ENCODE results near the gene CNTNAP5.

CNTNAP5 gene

DNA sequence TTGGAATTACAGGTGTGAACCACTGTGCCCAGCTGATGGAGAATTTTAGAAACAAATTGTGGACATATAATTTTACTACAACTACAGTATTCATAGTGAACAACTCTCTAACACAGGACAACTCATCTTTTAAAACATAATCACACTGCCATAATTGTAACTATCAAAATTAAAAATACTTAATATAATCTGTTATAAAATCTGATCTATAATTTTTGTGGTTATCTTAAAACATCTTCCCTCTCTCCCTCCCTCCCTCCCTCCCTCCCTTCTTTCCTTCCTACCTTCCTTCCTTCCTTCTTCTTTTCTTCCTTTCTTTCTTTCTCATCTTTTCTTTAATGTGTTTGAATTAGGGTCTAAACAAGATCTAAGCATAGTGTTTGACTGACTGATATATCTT, 577.7 kb downstream of the CNTNAP5 start:
- H3K4me3 ChIP-seq (ENCODE audit: low read depth, low read length): no peak overlapping the region
- POLR2A ChIA-PET: no interaction called here
- CTCF ChIA-PET: no interaction called here
- DNase-seq (ENCODE audit: low read depth, low spot score): no peak
- TF ChIP-seq, protein P1, sequence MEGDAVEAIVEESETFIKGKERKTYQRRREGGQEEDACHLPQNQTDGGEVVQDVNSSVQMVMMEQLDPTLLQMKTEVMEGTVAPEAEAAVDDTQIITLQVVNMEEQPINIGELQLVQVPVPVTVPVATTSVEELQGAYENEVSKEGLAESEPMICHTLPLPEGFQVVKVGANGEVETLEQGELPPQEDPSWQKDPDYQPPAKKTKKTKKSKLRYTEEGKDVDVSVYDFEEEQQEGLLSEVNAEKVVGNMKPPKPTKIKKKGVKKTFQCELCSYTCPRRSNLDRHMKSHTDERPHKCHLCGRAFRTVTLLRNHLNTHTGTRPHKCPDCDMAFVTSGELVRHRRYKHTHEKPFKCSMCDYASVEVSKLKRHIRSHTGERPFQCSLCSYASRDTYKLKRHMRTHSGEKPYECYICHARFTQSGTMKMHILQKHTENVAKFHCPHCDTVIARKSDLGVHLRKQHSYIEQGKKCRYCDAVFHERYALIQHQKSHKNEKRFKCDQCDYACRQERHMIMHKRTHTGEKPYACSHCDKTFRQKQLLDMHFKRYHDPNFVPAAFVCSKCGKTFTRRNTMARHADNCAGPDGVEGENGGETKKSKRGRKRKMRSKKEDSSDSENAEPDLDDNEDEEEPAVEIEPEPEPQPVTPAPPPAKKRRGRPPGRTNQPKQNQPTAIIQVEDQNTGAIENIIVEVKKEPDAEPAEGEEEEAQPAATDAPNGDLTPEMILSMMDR (IDR thresholded peaks at IDR 0.05; ENCODE audit: insufficient read depth, low read length, missing control alignments): no peak

DNA sequence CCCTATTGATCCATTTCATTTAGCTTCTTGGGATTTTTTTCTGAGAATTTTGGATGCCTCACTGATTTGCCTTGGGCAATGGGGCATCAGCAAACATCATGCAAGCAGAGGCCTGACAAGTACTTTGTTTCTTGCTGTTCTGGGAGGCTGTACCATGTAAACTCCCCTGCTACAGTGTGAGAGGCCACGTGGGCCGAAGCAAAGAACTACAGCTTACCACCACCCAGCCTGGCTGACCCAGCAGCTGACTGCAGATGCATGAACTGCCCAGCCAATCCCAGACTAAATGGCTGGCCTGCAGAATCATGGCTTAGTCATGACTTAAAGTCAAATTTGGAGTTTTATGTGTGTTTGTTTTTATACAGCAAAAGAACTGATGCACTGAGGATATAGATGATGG, 579.9 kb downstream of the CNTNAP5 start:
- TF ChIP-seq, protein P1 (IDR thresholded peaks at IDR 0.05; ENCODE audit: insufficient read depth, low read length, missing control alignments): no peak
- ChIA-PET CTCF (no interaction called here), POLR2A (no interaction called here)
- no peak for DNase-seq (ENCODE audit: low read depth, low spot score)
- H3K4me3 ChIP-seq (ENCODE audit: low read depth, low read length): no peak overlapping the region

DNA sequence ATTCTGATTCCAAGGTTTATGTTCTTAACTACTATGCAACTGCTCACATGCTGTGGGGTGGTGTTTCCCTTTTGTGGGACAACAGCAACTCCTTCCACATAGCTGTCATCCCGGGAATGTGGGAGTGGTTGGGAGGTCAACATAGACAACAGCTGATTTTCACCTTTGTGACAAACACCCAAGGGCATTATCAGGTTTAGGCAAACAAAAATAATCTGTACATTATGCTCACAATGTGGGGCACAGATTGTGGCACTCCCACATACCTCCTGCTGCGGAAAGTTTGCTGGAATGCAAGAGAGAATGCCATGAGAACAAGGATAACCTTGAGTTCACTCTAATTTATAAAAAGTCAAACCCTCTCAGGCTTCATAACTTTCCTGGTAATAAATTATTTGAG, 582.6 kb downstream of the CNTNAP5 start:
- ChIA-PET POLR2A (no interaction called here), CTCF (no interaction called here)
- TF ChIP-seq, protein P1 (IDR thresholded peaks at IDR 0.05; ENCODE audit: insufficient read depth, low read length, missing control alignments): no peak
- H3K4me3 ChIP-seq (ENCODE audit: low read depth, low read length): no peak overlapping the region
- no peak for DNase-seq (ENCODE audit: low read depth, low spot score)

DNA sequence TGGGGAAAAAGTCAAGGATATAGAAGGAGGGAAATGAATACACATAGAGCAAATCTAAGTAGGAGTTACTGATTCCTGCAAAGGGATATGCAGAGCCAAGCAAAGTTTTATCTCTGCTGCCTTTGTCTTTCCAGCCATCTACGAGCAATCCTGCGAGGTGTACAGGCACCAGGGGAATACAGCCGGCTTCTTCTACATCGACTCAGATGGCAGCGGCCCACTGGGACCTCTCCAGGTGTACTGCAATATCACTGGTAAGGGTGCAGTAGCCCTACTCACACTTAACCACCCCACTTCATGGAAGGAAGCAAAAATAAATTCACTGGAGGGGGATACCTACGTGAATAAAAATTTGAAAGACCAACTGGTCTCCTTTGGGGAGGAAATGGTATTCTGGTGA, 584.6 kb downstream of the CNTNAP5 start:
- no peak overlapping the region for H3K4me3 ChIP-seq (ENCODE audit: low read depth, low read length)
- ChIA-PET CTCF (no interaction called here), POLR2A (no interaction called here)
- TF ChIP-seq, protein P1 (IDR thresholded peaks at IDR 0.05; ENCODE audit: insufficient read depth, low read length, missing control alignments): no peak
- no peak for DNase-seq (ENCODE audit: low read depth, low spot score)

DNA sequence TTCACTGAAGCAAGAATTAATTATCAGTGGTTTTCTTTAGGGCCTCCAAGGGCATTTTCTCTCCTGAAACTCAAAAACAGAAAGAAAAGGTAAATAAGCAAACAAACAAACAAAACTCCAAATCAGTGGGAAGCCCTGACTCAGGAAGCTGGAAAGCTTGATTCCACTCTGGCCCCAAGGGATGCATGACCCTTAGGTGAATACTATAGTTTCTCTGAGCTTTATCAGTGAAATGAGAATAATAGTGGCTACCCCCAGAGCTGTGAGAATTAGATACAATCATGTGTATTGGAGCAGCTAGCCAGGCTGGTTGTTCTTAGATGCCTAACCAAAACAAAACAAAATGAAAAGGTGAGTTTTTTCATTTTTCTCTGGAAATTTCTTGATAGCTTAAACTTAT, 585.1 kb downstream of the CNTNAP5 start:
- POLR2A ChIA-PET: no interaction called here
- no peak for DNase-seq (ENCODE audit: low read depth, low spot score)
- CTCF ChIA-PET: no interaction called here
- H3K4me3 ChIP-seq (ENCODE audit: low read depth, low read length): no peak overlapping the region
- TF ChIP-seq, protein P1 (IDR thresholded peaks at IDR 0.05; ENCODE audit: insufficient read depth, low read length, missing control alignments): no peak

DNA sequence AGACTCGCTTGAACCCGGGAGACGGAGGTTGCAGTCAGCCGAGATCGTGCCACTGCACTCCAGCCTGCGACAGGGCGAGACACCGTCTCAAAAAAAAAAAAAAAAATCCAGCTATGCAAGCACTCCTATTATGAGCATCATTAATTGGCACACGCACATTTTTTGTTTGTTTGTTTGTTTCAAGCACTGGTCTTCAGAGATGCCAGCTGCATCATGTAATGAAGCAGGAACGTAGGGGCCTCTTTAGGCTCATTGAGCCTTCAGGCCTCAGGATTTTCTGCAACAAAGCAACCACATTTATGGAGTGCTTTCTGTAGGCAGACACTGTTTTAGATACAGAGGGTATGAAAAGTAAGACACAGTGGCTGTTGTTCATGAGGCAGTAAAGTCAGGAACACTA, 585.8 kb downstream of the CNTNAP5 start:
- TF ChIP-seq, protein P1 (IDR thresholded peaks at IDR 0.05; ENCODE audit: insufficient read depth, low read length, missing control alignments): no peak
- POLR2A ChIA-PET: no interaction called here
- no peak overlapping the region for H3K4me3 ChIP-seq (ENCODE audit: low read depth, low read length)
- CTCF ChIA-PET: no interaction called here
- no peak for DNase-seq (ENCODE audit: low read depth, low spot score)
